ENCODE results near the gene RSKR.

The RSKR gene

GRCh38 chr17:28635506-28635905 lies 21.5 kb upstream of the RSKR start:
- TF ChIP-seq, protein P1, sequence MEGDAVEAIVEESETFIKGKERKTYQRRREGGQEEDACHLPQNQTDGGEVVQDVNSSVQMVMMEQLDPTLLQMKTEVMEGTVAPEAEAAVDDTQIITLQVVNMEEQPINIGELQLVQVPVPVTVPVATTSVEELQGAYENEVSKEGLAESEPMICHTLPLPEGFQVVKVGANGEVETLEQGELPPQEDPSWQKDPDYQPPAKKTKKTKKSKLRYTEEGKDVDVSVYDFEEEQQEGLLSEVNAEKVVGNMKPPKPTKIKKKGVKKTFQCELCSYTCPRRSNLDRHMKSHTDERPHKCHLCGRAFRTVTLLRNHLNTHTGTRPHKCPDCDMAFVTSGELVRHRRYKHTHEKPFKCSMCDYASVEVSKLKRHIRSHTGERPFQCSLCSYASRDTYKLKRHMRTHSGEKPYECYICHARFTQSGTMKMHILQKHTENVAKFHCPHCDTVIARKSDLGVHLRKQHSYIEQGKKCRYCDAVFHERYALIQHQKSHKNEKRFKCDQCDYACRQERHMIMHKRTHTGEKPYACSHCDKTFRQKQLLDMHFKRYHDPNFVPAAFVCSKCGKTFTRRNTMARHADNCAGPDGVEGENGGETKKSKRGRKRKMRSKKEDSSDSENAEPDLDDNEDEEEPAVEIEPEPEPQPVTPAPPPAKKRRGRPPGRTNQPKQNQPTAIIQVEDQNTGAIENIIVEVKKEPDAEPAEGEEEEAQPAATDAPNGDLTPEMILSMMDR (conservative IDR thresholded peaks at IDR 0.05), result no peak
- TF ChIP-seq ZFX (IDR thresholded peaks at IDR 0.05), result no peak
- H3K27ac ChIP-seq, result no peak overlapping the region

- H3K27ac ChIP-seq, result no peak overlapping the region
- TF ChIP-seq, protein P1 (conservative IDR thresholded peaks at IDR 0.05), result no peak
- TF ChIP-seq ZFX (IDR thresholded peaks at IDR 0.05), result no peak
Observed at GRCh38 chr17:28634206-28634865, 20.4 kb upstream of the RSKR start.

DNA sequence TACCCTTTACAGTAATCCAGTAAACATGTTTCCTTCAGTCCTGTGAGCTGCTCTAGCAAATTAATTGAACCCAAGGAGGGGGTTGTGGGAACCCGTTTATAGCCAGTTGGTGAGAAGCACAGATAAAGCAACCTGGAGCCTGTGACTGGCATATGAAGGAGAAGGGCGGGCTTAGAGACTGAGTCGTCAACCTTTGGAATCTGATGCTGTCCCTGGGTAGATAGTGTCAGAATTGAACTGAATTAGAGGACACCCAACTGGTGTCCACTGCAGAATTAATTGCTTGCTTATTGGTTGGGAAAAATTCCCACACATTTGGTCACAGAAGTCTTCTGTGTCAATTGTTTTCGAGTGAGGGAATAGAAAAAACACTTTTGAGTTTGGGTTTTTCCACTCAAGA lies 12.8 kb upstream of the RSKR start:
- H3K27ac ChIP-seq, result no peak overlapping the region
- TF ChIP-seq, protein P1 (conservative IDR thresholded peaks at IDR 0.05), result no peak
- TF ChIP-seq ZFX (IDR thresholded peaks at IDR 0.05), result no peak

GRCh38 chr17:28624148-28624547 lies 10.2 kb upstream of the RSKR start:
- H3K27ac ChIP-seq, result no peak overlapping the region
- TF ChIP-seq, protein P1 (conservative IDR thresholded peaks at IDR 0.05), result no peak
- TF ChIP-seq ZFX (IDR thresholded peaks at IDR 0.05), result no peak

GRCh38 chr17:28623696-28624095 lies 9.7 kb upstream of the RSKR start:
- TF ChIP-seq, protein P1 (conservative IDR thresholded peaks at IDR 0.05), result no peak
- no peak for TF ChIP-seq ZFX (IDR thresholded peaks at IDR 0.05)

DNA sequence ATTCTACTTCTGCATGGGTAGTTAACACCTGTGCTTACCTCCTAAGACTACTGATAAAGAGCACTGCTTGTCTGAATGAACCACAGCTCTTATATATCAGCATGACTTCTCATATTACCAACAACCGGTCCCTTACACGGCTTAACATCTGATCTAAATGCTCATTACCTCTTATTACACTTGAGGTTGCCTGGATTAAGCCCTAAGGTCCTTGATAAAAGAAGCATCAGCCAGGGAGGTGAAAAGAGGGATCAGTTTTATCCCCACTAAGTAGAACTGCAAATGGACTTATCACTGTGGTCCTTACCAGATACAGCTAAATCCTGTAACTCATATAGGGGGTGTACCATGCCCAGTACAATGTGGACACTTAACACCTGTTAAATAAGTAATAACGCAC lies 8.2 kb upstream of the RSKR start:
- H3K27ac ChIP-seq, result no peak overlapping the region
- TF ChIP-seq, protein P1 (conservative IDR thresholded peaks at IDR 0.05), result no peak
- TF ChIP-seq ZFX (IDR thresholded peaks at IDR 0.05), result no peak

More at GRCh38 chr17:28623696-28624095, 9.7 kb upstream of the RSKR start:
- no peak overlapping the region for H3K27ac ChIP-seq

- no peak for TF ChIP-seq ZFX (IDR thresholded peaks at IDR 0.05)
- TF ChIP-seq, protein P1 (conservative IDR thresholded peaks at IDR 0.05), result no peak
- no peak overlapping the region for H3K27ac ChIP-seq
Observed at GRCh38 chr17:28620010-28620409, 6.0 kb upstream of the RSKR start.

All from C4-2B (cell line).